ENCODE results near the gene ZNF230. TPM values are rescaled to one million over a fixed set of nuclear protein-coding genes. Genes with fewer than 3 reads are reported as not detected.
A peak's percentile ranks its signal among the peaks of the same experiment; 100 is the strongest.

ZNF230 gene
- 1 to 10 TPM; 2.8 to 6.1 (median 3.7) TPM for total RNA-seq

GRCh38 chr19:44002566-44003460 lies at the start of gene ZNF230:
Gene ZNF230, plus strand, starts transcription at chr19:44002957. Its CDS starts 4,122 bp downstream, at chr19:44007079.
- TF ChIP-seq POLR2A (IDR thresholded peaks at IDR 0.05) (no peak), EP300 (IDR thresholded peaks at IDR 0.05) (no peak), POLR2AphosphoS5 (IDR thresholded peaks at IDR 0.05) (peak; percentile 75)
- TF ChIP-seq, protein P1, sequence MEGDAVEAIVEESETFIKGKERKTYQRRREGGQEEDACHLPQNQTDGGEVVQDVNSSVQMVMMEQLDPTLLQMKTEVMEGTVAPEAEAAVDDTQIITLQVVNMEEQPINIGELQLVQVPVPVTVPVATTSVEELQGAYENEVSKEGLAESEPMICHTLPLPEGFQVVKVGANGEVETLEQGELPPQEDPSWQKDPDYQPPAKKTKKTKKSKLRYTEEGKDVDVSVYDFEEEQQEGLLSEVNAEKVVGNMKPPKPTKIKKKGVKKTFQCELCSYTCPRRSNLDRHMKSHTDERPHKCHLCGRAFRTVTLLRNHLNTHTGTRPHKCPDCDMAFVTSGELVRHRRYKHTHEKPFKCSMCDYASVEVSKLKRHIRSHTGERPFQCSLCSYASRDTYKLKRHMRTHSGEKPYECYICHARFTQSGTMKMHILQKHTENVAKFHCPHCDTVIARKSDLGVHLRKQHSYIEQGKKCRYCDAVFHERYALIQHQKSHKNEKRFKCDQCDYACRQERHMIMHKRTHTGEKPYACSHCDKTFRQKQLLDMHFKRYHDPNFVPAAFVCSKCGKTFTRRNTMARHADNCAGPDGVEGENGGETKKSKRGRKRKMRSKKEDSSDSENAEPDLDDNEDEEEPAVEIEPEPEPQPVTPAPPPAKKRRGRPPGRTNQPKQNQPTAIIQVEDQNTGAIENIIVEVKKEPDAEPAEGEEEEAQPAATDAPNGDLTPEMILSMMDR (IDR thresholded peaks at IDR 0.05) = no peak
- Histone ChIP-seq H3K9me3 (peaks cover 0 to 38% (median 0%) of the 10 kb centered on the region in 3 donors), H3K27me3 (no peaks in the 10 kb centered on the region), H3K4me3 (peak within 1 kb of the TSS; percentile 67 to 74), H3K4me1 (peaks cover 0 to 20% (median 0%) of the 10 kb centered on the region in 3 donors), H3K27ac (peak within 1 kb of the TSS; percentile 8 to 84 (median 83)), H3K36me3 (peaks cover 0 to 23% of the 10 kb centered on the region in 2 donors)
- 0 to 2% methylated on average over 7 to 9 of the region's 48 CpGs for WGBS, 2 donors (ENCODE audit: low coverage in 1 of 2)
- ATAC-seq = peak; percentile 100

DNA sequence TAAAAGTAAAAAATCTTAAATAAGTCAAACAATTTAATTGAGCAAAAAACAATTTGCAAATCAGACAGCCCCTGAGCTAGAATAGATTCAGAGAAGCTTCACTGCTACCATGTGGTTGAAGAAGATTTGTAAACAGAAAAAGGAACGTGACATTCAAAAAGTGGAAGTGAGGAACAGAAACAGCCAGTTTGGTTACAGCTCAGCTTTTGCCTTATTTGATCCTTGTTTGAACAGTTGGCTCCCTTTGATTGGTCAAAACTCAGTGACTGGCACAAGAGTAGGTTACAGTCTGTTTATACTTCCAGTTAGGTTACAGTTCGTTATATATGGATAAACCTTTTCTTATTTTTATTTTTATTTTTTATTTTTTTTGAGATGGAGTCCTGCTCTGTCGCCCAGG lies 45.9 kb upstream of the ZNF230 start:
- H3K9me3 ChIP-seq = peaks cover 0 to 92% (median 0%) of the 10 kb centered on the region in 3 donors
- no peaks in the 10 kb centered on the region for H3K27me3 ChIP-seq
- H3K27ac ChIP-seq = no peak overlapping the region
- TF ChIP-seq, protein P1 (IDR thresholded peaks at IDR 0.05) = no peak
- TF ChIP-seq POLR2AphosphoS5 (IDR thresholded peaks at IDR 0.05) (no peak), EP300 (IDR thresholded peaks at IDR 0.05) (no peak), POLR2A (IDR thresholded peaks at IDR 0.05) (no peak)
- ATAC-seq = no peak
- H3K4me1 ChIP-seq = peaks cover 0 to 7% (median 0%) of the 10 kb centered on the region in 3 donors
- no peak overlapping the region for H3K4me3 ChIP-seq
- WGBS, 2 donors (ENCODE audit: low coverage in 1 of 2) = 96% methylated on average over 3 of the region's 3 CpGs
- H3K36me3 ChIP-seq = peaks cover 0 to 73% of the 10 kb centered on the region in 2 donors

DNA sequence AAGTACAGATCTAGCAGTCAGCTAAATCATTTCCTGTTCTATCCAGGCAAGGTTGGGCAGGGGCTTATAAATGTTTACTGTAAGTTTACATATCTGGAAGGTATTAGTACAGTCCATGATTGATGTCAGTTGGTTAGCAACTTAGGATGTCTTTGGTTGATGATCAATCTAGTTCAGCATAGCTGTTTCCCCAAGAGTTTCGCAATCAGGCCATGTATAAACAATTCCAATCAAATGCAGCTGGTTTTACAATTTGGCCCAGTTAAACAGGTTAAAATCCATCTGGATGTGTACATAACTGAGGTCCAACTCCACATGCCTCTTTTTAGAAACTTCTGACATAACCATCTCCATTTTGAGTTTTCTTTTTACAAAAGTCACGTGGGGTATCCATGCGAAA lies 44.9 kb upstream of the ZNF230 start:
- Histone ChIP-seq H3K4me3 (no peak overlapping the region), H3K27me3 (no peaks in the 10 kb centered on the region), H3K36me3 (peaks cover 0 to 79% of the 10 kb centered on the region in 2 donors), H3K27ac (no peak overlapping the region), H3K9me3 (peaks cover 0 to 97% (median 0%) of the 10 kb centered on the region in 3 donors), H3K4me1 (no peaks in the 10 kb centered on the region)
- ATAC-seq = no peak
- 69 to 100% methylated on average over 1 to 3 of the region's 3 CpGs for WGBS, 2 donors (ENCODE audit: low coverage in 1 of 2)
- no peak for TF ChIP-seq POLR2A (IDR thresholded peaks at IDR 0.05)
- TF ChIP-seq, protein P1 (IDR thresholded peaks at IDR 0.05) = no peak
- TF ChIP-seq EP300 (IDR thresholded peaks at IDR 0.05) = no peak
- TF ChIP-seq POLR2AphosphoS5 (IDR thresholded peaks at IDR 0.05) = no peak

DNA sequence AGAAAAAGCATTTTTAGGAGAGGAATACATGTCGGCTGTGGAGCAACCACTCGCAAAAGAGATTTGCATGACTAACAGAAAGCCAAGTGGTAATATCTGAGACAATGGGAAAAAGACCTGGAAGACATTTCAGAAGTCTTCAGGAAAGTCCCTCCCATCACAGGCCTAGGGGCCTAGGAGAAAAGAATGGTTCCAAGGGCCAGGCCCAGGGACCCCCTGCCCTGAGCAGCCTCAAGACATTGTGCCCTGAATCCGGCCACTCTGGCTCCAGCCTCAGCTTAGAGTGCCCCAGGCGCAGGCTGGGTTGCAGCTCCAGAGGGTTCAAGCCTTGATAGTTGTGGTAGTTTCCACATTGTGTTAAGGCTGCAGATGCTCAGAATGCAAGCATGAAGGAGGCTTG lies 42.3 kb upstream of the ZNF230 start:
- Histone ChIP-seq H3K4me1 (no peaks in the 10 kb centered on the region), H3K9me3 (peaks cover 0 to 100% (median 3%) of the 10 kb centered on the region in 3 donors), H3K4me3 (no peak overlapping the region), H3K27ac (no peak overlapping the region), H3K36me3 (peaks cover 17 to 80% of the 10 kb centered on the region in 2 donors), H3K27me3 (no peaks in the 10 kb centered on the region)
- no peak for ATAC-seq
- 45 to 71% methylated on average over 2 to 4 of the region's 4 CpGs for WGBS, 2 donors (ENCODE audit: low coverage in 1 of 2)
- no peak for TF ChIP-seq POLR2A (IDR thresholded peaks at IDR 0.05)
- TF ChIP-seq, protein P1 (IDR thresholded peaks at IDR 0.05) = no peak

Measured in gastroesophageal sphincter (tissue), 4 donors.